Activated CD4-positive, alpha-beta T cell treated with anti-CD3 and anti-CD28 coated beads, Interleukin-10, Interleukin-2, amounts not matched to agents 100 ng/mL and 50 ng/mL, durations not matched to agents 16 hours and 8 hours (primary cell): Measurements from ENCODE around the gene RSAD1.
A peak's percentile ranks its signal among the peaks of the same experiment; 100 is the strongest.
"Not testable (repeated sequence)": the region's sequence is repeated elsewhere in the genome, so short reads cannot be mapped to it uniquely, and the experiment has no call there.

Source experiments
- DNase-seq: peaks from one replicate; pipeline ENCODE4 v3.0.0-alpha.2; 2020

Gene RSAD1

GRCh38 chr17:50474523-50474922 lies 4.1 kb upstream of the RSAD1 start:
- DNase-seq, result no peak

GRCh38 chr17:50475362-50475761 lies 3.3 kb upstream of the RSAD1 start:
- DNase-seq, result no peak

- not testable (repeated sequence) for DNase-seq
These were observed 2.7 kb upstream of the RSAD1 start for GRCh38 chr17:50475775-50476544.

- no peak for DNase-seq
These were observed 1.9 kb upstream of the RSAD1 start for GRCh38 chr17:50476545-50477315.

GRCh38 chr17:50477976-50478375 lies 684 bp upstream of the RSAD1 start:
- no peak for DNase-seq

DNA sequence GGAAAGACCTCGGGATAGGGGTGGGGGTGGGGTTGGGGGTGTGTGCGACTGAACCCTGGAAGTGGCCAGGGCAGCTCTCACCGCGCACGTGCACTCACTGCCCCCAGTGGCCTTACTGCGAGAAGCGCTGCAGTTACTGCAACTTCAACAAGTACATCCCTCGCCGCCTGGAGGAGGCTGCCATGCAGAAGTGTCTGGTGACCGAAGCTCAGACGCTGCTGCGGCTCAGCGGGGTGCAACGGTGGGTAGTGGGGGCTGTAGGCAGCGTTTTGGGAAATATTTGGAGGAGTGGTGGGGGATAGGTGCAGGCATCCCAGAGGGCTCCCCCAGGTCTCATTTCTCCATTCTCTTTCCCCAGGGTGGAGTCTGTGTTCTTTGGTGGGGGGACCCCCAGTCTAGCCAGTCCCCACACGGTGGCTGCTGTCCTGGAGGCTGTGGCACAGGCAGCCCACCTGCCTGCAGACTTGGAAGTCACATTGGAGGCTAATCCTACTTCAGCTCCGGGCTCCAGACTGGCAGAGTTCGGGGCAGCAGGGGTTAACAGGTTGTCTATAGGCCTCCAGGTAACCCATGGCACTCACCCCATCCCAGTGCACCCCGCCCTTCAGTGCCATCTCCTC lies 972 bp downstream of the RSAD1 start:
- DNase-seq, result peak; percentile 82

- no peak for DNase-seq
These were observed 1.6 kb downstream of the RSAD1 start for GRCh38 chr17:50480142-50480764.

DNA sequence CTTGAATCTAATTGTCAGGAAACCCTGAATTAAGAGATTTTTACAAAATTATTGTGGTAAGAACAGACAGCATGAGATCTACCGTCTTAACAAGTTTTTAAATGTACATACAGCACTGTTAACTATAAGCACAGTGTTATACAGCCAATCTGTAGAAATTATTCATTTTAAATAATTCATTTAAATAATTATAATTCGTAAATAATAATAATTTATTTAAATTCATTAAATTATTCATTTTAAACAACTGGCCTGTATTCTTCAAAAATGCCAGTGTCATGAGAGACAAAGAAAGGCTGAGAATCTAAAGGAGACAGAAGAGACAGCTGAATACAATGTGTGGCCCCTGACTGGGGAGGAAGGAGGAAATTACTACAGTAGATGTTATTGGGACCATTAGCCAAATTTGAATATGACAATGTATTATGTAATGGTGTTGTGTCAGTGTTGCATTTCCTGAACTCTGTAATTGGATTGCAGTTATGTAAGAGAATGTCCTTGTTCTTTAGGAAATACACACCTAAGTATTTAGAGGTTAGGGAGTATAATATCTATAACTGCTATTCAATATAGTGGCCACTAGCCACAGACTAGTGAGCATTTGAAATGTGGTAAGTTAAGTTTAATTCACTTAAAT lies 2.3 kb downstream of the RSAD1 start:
- DNase-seq, result no peak

GRCh38 chr17:50481648-50482047 lies 3.0 kb downstream of the RSAD1 start:
- no peak for DNase-seq

GRCh38 chr17:50482110-50482509 lies 3.5 kb downstream of the RSAD1 start:
- DNase-seq, result no peak

- DNase-seq, result peak; percentile 87
These were observed 3.9 kb downstream of the RSAD1 start for GRCh38 chr17:50482516-50482915.

- no peak for DNase-seq
These were observed 4.6 kb downstream of the RSAD1 start for GRCh38 chr17:50483266-50483665.

GRCh38 chr17:50484386-50485155 lies 5.9 kb downstream of the RSAD1 start:
- no peak for DNase-seq

- no peak for DNase-seq
These were observed 8.8 kb downstream of the RSAD1 start for GRCh38 chr17:50487213-50488096.

DNA sequence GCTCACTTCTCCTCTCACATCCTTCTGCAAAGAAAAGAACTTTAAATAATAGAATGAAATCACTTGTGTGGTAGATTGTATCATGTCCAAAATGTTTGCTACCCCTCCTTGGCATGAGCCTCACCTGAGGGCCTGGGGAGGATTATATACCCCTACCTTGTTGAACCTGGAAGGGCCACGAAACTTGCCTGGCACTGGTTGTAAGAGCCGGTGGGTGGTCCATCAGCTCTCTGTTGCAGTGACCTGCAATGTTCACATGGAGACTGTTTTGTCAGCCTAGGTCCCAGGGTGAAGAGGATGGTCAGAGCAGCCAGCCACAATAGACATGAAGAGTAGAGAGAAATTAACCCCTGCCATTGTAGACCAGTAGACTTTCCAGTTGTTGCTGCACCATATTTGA lies 10.2 kb downstream of the RSAD1 start:
- DNase-seq, result no peak

DNA sequence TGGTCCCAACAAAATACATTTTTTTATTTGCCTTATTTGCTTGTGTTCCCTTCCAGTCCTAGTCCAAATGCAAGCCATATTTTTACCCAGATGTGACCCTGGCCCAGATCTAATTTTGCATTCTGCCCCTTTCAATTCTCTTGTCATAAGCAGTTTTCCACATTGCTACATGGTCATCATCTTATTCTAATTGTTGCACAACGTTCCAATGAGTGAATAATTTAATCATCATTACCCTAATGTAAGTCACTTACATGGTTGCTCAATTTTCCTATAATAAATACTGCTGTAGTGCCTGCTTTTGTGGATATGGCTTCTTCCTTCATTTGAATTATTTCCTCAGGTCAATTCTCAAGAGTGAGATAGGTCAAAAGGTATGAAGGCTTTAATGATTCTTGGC lies 12.8 kb downstream of the RSAD1 start:
- no peak for DNase-seq

DNA sequence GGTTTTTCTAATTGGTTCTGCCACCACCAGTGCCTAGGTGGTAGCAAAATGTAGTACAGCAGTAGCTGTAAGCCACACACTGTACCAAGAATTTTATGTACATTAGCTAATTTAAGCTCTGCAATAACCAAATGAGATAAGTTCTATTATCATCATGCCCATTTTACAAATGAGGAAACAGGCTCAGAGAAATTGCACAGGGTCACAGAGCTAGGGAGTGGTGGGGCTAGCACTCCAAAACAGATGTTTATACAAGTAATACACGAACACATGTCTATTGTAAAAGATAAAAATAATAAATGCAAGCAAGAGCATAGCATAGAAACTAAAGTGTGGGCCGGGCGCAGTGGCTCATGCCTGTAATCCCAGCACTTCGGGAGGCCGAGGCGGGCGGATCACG lies 13.6 kb downstream of the RSAD1 start:
- no peak for DNase-seq

DNA sequence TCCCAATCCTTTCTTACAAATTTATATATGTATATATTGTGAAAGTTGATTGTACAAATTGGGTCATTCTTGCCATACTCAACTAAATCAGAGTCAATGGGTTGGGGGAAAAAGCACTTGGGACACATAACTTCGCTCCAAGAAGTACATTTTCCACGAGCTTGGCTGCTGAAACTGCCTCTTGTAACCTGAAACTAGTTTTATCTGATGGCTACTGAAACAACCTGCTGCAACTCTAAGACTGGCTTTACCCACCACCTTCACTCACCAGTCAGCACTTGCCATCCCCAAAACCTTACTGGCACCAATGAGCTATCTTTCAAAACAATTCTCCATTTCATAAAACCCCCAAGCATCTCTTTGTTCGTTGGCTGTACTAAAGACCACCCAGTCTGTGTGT lies 15.1 kb downstream of the RSAD1 start:
- DNase-seq, result no peak

DNA sequence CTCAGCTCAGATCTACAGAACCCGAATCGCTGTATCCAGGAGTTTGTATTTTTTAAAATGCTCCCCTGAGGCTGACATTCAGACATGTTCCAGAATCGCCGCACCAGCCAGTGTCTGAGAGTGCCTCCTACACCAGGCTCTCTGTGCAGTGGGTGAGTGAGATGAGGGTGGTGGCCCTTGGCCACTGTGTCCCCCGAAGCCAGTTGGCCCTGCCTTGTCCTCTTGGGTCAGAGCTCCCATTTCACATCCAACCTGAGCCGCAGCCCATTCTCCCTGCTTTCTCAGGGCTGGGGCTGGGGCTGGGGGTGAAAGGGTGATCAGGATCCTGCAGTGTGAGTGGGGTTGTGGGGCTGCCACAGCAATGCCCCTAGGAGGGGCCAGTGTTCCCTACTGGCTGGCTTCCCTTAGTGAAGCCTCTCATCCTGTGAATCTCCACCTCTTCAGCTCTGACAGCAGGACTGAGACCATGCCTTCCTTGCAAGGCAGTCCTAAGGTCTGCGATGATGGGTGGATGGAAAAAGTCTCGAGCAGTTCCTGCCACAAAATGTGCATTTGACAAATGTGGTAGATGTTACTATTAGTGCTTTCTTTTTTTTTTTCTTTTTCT lies 16.7 kb downstream of the RSAD1 start:
- DNase-seq, result no peak

GRCh38 chr17:50495918-50496317 lies 17.3 kb downstream of the RSAD1 start:
- DNase-seq, result no peak
